Neural progenitor cell (in vitro differentiated cells): ENCODE data around the gene TIMM9. TPM values are rescaled to one million over a fixed set of nuclear protein-coding genes. Genes with fewer than 3 reads are reported as not detected.

Source experiments
- DNase-seq: peaks from one replicate; pipeline ENCODE4 v3.0.0-alpha.2; 2016; ENCODE audit warnings: low spot score
- H2AFZ ChIP-seq: fragments of 200-600 bp; sonication (generic); replicated peaks from 2 replicates; pipeline ENCODE4 v1.6.1; 2016; ENCODE audit warnings: antibody characterized with exemption
- H3F3A ChIP-seq: fragments of 200-600 bp; sonication (generic); 2 replicates; pipeline ENCODE4 v1.6.1; 2016; ENCODE audit warnings: antibody characterized with exemption, low read depth
- H3K27ac ChIP-seq: fragments of 200-600 bp; sonication (generic); 2 replicates; pipeline ENCODE4 v1.5.1; 2016; ENCODE audit warnings: mild to moderate bottlenecking
- H3K27me3 ChIP-seq: fragments of 200-600 bp; sonication (generic); 2 replicates; pipeline ENCODE4 v1.6.1; 2016; ENCODE audit warnings: mild to moderate bottlenecking, moderate library complexity
- H3K36me3 ChIP-seq: fragments of 200-600 bp; sonication (generic); 2 replicates; pipeline ENCODE4 v1.5.1; 2016
- H3K4me1 ChIP-seq: fragments of 200-600 bp; sonication (generic); 2 replicates; pipeline ENCODE4 v1.6.1; 2016; ENCODE audit warnings: mixed run types
- H3K4me2 ChIP-seq: fragments of 200-600 bp; sonication (generic); 2 replicates; pipeline ENCODE4 v1.6.1; 2016
- H3K4me3 ChIP-seq: fragments of 200-600 bp; sonication (generic); 2 replicates; pipeline ENCODE4 v1.5.1; 2016
- H3K79me2 ChIP-seq: fragments of 200-600 bp; sonication (generic); 2 replicates; pipeline ENCODE4 v1.6.1; 2016; ENCODE audit warnings: low read depth
- H3K9ac ChIP-seq: fragments of 200-600 bp; sonication (generic); 2 replicates; pipeline ENCODE4 v1.6.1; 2016
- H3K9me3 ChIP-seq: fragments of 200-600 bp; sonication (generic); 2 replicates; pipeline ENCODE4 v1.5.1; 2016; ENCODE audit warnings: low read depth
- H4K20me1 ChIP-seq: fragments of 200-600 bp; sonication (generic); 2 replicates; pipeline ENCODE4 v1.6.1; 2016; ENCODE audit warnings: low read depth
- H3K27ac Mint-ChIP-seq: 3 replicates; pipeline ENCODE4 v1.8.0; 2021; ENCODE audit warnings: mixed read lengths
- H3K27me3 Mint-ChIP-seq: 2 replicates; pipeline ENCODE4 v1.8.0; 2022; ENCODE audit warnings: low read depth, mild to moderate bottlenecking, inconsistent platforms, moderate library complexity, mixed read lengths; ENCODE audit not compliant: insufficient read depth
- H3K36me3 Mint-ChIP-seq: 3 replicates; pipeline ENCODE4 v1.8.0; 2021; ENCODE audit warnings: mixed read lengths
- H3K4me1 Mint-ChIP-seq: 3 replicates; pipeline ENCODE4 v1.8.0; 2021; ENCODE audit warnings: mixed read lengths
- H3K4me3 Mint-ChIP-seq: 3 replicates; pipeline ENCODE4 v1.8.0; 2021; ENCODE audit warnings: mild to moderate bottlenecking, moderate library complexity, mixed read lengths
- H3K9me3 Mint-ChIP-seq: 3 replicates; pipeline ENCODE4 v1.8.0; 2020; ENCODE audit warnings: mixed read lengths
- EZH2 ChIP-seq: fragments of 200-600 bp; sonication (generic); IDR thresholded peaks from 2 replicates; pipeline ENCODE4 v1.6.1; 2017; ENCODE audit warnings: antibody characterized with exemption, mild to moderate bottlenecking, moderate library complexity
- EZH2phosphoT487 ChIP-seq: fragments of 200-600 bp; sonication (generic); IDR thresholded peaks from 2 replicates; pipeline ENCODE4 v1.6.1; 2017; ENCODE audit warnings: antibody characterized with exemption
- total RNA-seq: library from RNA; depleted of rRNA; stranded (reverse); fragments of >200 nt; gene quantifications from 2 replicates; pipeline ENCODE4 v1.2.3, GENCODE V29; 2015; ENCODE audit warnings: low replicate concordance
- TF ChIP-seq, protein P1 (sequence below): fragments of 200-600 bp; sonication (generic); IDR thresholded peaks from 2 replicates; pipeline ENCODE4 v1.5.1; 2017; ENCODE audit warnings: antibody characterized with exemption, mild to moderate bottlenecking

The TIMM9 gene
- total RNA-seq, 1 donor from 2014 or later, result 97.2 TPM

DNA sequence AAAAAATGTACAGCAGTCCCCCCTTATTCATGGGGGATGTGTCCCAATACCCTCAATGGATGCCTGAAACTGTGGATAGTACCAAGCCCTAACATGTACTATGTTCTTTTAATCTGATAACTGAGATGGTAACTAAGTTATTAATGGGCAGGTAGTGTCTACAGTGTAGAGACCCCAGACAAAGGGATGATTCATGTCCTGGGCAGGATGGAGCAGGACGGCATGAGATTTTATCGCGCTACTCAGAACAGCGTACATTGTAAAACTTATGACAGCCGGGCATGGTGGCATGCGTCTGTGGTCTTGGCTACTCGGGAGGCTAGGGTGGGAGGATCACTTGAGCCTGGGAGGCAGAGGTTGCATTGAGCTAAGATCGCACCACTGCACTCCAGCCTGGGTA is 37.3 kb upstream of the TIMM9 start:
- H3K9me3 ChIP-seq, result no peaks in the 10 kb centered on the region
- no peak for DNase-seq
- H3K27me3 ChIP-seq, result no peaks in the 10 kb centered on the region
- no peaks in the 10 kb centered on the region for H4K20me1 ChIP-seq
- no peaks in the 10 kb centered on the region for H3K4me1 ChIP-seq
- H3K27me3 Mint-ChIP-seq, result no peaks in the 10 kb centered on the region
- no peak overlapping the region for H3K4me3 Mint-ChIP-seq
- no peak overlapping the region for H3K27ac ChIP-seq
- H2AFZ ChIP-seq, result no peak overlapping the region
- no peaks in the 10 kb centered on the region for H3K9me3 Mint-ChIP-seq
- H3K4me2 ChIP-seq, result no peak overlapping the region
- H3K27ac Mint-ChIP-seq, result no peak overlapping the region
- H3K79me2 ChIP-seq, result no peaks in the 10 kb centered on the region
- peaks cover 22% of the 10 kb centered on the region for H3K36me3 ChIP-seq
- no peak overlapping the region for H3K4me3 ChIP-seq
- H3K36me3 Mint-ChIP-seq, result peaks cover 15% of the 10 kb centered on the region
- H3F3A ChIP-seq, result no peaks in the 10 kb centered on the region
- H3K4me1 Mint-ChIP-seq, result no peaks in the 10 kb centered on the region
- TF ChIP-seq, protein P1, sequence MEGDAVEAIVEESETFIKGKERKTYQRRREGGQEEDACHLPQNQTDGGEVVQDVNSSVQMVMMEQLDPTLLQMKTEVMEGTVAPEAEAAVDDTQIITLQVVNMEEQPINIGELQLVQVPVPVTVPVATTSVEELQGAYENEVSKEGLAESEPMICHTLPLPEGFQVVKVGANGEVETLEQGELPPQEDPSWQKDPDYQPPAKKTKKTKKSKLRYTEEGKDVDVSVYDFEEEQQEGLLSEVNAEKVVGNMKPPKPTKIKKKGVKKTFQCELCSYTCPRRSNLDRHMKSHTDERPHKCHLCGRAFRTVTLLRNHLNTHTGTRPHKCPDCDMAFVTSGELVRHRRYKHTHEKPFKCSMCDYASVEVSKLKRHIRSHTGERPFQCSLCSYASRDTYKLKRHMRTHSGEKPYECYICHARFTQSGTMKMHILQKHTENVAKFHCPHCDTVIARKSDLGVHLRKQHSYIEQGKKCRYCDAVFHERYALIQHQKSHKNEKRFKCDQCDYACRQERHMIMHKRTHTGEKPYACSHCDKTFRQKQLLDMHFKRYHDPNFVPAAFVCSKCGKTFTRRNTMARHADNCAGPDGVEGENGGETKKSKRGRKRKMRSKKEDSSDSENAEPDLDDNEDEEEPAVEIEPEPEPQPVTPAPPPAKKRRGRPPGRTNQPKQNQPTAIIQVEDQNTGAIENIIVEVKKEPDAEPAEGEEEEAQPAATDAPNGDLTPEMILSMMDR, result no peak
- TF ChIP-seq EZH2, result no peak
- TF ChIP-seq EZH2phosphoT487, result no peak
- H3K9ac ChIP-seq, result no peak overlapping the region

DNA sequence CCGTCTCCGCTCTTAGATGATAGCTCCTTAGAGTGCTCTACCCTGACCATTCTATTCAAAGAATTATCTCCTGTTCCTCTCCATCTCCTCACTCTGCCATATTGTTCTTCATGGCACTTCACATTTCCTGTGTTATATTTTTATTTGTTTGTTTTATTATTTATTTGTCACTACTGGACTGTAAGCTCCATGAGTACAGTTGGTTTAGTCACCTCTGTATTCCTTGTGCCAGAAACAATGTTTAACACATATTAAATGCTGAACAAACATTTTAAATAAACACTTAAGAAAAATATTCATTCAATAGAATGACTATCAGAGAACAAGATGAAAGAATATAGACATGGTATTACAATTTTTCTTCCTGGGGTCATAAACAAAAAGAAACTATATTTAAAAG is 35.8 kb upstream of the TIMM9 start:
- no peak overlapping the region for H3K27ac ChIP-seq
- no peaks in the 10 kb centered on the region for H3K4me1 ChIP-seq
- TF ChIP-seq EZH2phosphoT487 (no peak), EZH2 (no peak)
- TF ChIP-seq, protein P1, result no peak
- H2AFZ ChIP-seq, result no peak overlapping the region
- H3K9me3 ChIP-seq, result no peaks in the 10 kb centered on the region
- Mint-ChIP-seq H3K27ac (no peak overlapping the region), H3K27me3 (no peaks in the 10 kb centered on the region), H3K9me3 (no peaks in the 10 kb centered on the region), H3K4me1 (no peaks in the 10 kb centered on the region), H3K4me3 (no peak overlapping the region), H3K36me3 (peaks cover 11% of the 10 kb centered on the region)
- H3K36me3 ChIP-seq, result peaks cover 31% of the 10 kb centered on the region
- H3K27me3 ChIP-seq, result no peaks in the 10 kb centered on the region
- H4K20me1 ChIP-seq, result no peaks in the 10 kb centered on the region
- no peak overlapping the region for H3K4me3 ChIP-seq
- H3K79me2 ChIP-seq, result no peaks in the 10 kb centered on the region
- H3K9ac ChIP-seq, result no peak overlapping the region
- DNase-seq, result no peak
- H3K4me2 ChIP-seq, result no peak overlapping the region
- H3F3A ChIP-seq, result no peaks in the 10 kb centered on the region

DNA sequence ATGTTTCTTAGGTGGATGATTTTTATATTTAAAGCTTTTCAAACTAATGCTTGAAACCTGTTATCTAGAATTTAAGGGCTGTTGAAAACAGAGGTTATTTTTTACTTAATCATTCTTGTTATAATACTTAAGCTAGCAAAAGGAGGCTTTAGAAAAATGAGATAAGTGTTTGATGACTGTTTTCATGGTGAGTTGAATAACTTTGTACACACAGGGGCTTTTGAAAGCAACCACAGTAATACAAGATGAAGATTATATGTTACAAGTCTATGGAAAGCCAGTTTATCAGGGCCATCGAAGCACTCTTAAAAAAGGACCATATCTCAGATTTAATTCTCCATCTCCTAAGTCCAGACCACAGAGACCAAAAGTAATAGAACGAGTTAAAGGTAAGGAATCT is 33.4 kb upstream of the TIMM9 start:
- no peaks in the 10 kb centered on the region for H3K4me1 Mint-ChIP-seq
- H3K36me3 ChIP-seq, result peaks cover 24% of the 10 kb centered on the region
- H3K27me3 Mint-ChIP-seq, result no peaks in the 10 kb centered on the region
- no peaks in the 10 kb centered on the region for H3K9me3 ChIP-seq
- H3K79me2 ChIP-seq, result no peaks in the 10 kb centered on the region
- peaks cover 14% of the 10 kb centered on the region for H3K36me3 Mint-ChIP-seq
- H3K4me3 ChIP-seq, result no peak overlapping the region
- TF ChIP-seq EZH2phosphoT487, result no peak
- H3K4me1 ChIP-seq, result no peaks in the 10 kb centered on the region
- no peak overlapping the region for H3K9ac ChIP-seq
- H3K27me3 ChIP-seq, result no peaks in the 10 kb centered on the region
- H3K4me2 ChIP-seq, result no peak overlapping the region
- no peaks in the 10 kb centered on the region for H4K20me1 ChIP-seq
- H3K27ac Mint-ChIP-seq, result no peak overlapping the region
- H2AFZ ChIP-seq, result no peak overlapping the region
- H3K27ac ChIP-seq, result no peak overlapping the region
- no peak overlapping the region for H3K4me3 Mint-ChIP-seq
- DNase-seq, result no peak
- no peaks in the 10 kb centered on the region for H3K9me3 Mint-ChIP-seq
- no peaks in the 10 kb centered on the region for H3F3A ChIP-seq

DNA sequence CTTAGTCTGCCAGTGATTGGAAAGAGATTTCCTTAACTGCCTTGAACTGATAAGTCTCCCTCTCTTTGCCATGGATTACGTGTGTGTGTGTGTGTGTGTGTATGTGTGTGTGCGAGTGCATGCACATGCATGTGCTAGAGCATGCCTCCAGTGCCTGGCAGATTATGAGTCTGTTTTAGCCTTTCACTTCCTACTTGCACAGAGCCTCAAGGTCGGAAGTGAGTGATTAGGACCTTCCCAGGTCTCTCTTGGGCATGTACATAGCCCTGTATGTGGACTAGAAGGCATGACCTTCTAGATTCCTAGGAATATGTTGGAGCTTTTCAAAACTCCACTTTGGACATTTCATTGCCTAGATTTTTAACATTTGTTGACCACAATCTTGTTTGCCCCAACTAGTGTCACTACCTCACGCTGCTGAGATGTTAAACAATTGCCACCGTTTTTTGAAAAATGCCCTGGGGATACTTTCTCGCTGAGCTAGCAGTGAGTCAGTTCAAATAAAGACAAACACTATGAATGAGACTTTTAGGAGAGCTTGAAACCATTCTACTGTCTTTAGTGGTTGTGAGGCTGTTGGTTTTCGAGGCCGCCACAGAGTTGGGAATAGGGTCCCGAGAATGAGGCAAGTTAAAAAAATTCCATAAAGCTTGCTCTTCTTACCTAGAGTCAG is 28.4 kb upstream of the TIMM9 start:
- TF ChIP-seq, protein P1, result no peak
- TF ChIP-seq EZH2phosphoT487, result no peak
- Mint-ChIP-seq H3K4me3 (no peak overlapping the region), H3K9me3 (no peaks in the 10 kb centered on the region), H3K36me3 (peaks cover 9% of the 10 kb centered on the region), H3K27ac (peak overlapping the region; percentile 19), H3K4me1 (no peaks in the 10 kb centered on the region), H3K27me3 (no peaks in the 10 kb centered on the region)
- Histone ChIP-seq H3K27ac (no peak overlapping the region), H3K36me3 (peaks cover 24% of the 10 kb centered on the region), H3F3A (no peaks in the 10 kb centered on the region), H3K9me3 (no peaks in the 10 kb centered on the region), H3K79me2 (no peaks in the 10 kb centered on the region), H2AFZ (no peak overlapping the region), H3K4me1 (no peaks in the 10 kb centered on the region), H3K9ac (no peak overlapping the region), H4K20me1 (no peaks in the 10 kb centered on the region), H3K27me3 (no peaks in the 10 kb centered on the region), H3K4me3 (no peak overlapping the region), H3K4me2 (no peak overlapping the region)
- DNase-seq, result no peak
